DND-41 (cell line): ENCODE data around the gene RYR2.

ENCODE experiments used
- EZH2 ChIP-seq: IDR thresholded peaks from 3 replicates; pipeline ENCODE4 v1.6.1; 2012; ENCODE audit warnings: borderline replicate concordance, low read depth, mild to moderate bottlenecking, moderate library complexity, low read length, inconsistent platforms; ENCODE audit not compliant: severe bottlenecking
- TF ChIP-seq, protein P1 (sequence below): IDR thresholded peaks from 2 replicates; pipeline ENCODE4 v1.5.1; 2012; ENCODE audit warnings: borderline replicate concordance, low read length, moderate library complexity, mild to moderate bottlenecking; ENCODE audit not compliant: poor library complexity, severe bottlenecking; ENCODE audit errors: extremely low read depth

DNA sequence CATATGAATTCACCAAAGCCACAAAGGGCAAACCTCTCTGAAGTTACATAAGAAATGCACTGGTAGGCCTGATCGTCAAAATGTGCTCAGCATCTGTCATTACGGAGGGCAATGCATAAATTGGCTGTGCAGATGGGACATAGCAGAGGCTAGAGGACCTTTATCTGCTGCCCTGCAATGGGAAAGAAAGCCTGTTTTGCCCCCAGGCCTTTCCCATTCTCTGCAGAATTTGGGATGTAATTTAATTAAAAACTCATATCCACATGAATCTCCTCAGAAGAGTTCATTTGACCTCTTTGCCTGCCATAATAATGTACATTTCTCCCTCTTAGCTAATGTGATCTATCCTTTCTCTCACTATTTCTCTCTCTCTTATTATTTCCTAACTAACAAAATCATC, 690.7 kb downstream of the RYR2 start:
- TF ChIP-seq, protein P1, sequence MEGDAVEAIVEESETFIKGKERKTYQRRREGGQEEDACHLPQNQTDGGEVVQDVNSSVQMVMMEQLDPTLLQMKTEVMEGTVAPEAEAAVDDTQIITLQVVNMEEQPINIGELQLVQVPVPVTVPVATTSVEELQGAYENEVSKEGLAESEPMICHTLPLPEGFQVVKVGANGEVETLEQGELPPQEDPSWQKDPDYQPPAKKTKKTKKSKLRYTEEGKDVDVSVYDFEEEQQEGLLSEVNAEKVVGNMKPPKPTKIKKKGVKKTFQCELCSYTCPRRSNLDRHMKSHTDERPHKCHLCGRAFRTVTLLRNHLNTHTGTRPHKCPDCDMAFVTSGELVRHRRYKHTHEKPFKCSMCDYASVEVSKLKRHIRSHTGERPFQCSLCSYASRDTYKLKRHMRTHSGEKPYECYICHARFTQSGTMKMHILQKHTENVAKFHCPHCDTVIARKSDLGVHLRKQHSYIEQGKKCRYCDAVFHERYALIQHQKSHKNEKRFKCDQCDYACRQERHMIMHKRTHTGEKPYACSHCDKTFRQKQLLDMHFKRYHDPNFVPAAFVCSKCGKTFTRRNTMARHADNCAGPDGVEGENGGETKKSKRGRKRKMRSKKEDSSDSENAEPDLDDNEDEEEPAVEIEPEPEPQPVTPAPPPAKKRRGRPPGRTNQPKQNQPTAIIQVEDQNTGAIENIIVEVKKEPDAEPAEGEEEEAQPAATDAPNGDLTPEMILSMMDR, result no peak
- TF ChIP-seq EZH2, result no peak
